ENCODE measurements around the gene GABBR2. TPM values are rescaled to one million over a fixed set of nuclear protein-coding genes. Genes with fewer than 3 reads are reported as not detected.

GABBR2 gene
- total RNA-seq, 1 donor = not detected

DNA sequence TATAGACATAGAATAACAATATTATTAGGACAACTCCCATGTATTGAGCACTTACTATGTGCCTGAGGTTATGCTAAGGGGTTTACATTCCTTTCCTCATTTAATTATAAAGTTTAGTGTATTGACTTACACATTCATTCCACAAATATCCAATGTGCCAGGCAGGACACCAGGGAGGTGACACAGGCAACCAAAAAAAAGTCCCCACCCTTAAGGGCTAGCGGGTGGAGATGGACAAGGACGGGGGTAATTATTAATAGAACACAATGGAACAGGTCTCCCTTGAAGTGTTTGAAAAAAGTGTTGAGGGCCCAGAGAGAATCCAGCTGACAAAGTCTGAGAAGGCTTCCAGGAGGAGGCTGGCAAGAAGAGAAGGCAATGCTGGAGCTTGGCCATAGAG is 459.0 kb downstream of the GABBR2 start:
- TF ChIP-seq, protein P1, sequence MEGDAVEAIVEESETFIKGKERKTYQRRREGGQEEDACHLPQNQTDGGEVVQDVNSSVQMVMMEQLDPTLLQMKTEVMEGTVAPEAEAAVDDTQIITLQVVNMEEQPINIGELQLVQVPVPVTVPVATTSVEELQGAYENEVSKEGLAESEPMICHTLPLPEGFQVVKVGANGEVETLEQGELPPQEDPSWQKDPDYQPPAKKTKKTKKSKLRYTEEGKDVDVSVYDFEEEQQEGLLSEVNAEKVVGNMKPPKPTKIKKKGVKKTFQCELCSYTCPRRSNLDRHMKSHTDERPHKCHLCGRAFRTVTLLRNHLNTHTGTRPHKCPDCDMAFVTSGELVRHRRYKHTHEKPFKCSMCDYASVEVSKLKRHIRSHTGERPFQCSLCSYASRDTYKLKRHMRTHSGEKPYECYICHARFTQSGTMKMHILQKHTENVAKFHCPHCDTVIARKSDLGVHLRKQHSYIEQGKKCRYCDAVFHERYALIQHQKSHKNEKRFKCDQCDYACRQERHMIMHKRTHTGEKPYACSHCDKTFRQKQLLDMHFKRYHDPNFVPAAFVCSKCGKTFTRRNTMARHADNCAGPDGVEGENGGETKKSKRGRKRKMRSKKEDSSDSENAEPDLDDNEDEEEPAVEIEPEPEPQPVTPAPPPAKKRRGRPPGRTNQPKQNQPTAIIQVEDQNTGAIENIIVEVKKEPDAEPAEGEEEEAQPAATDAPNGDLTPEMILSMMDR (IDR thresholded peaks at IDR 0.05; ENCODE audit: insufficient read depth, low read depth, low read length) = no peak
- no peak overlapping the region for H3K4me3 ChIP-seq (ENCODE audit: low read depth, low read length)
- no peak for DNase-seq (ENCODE audit: low read depth)

DNA sequence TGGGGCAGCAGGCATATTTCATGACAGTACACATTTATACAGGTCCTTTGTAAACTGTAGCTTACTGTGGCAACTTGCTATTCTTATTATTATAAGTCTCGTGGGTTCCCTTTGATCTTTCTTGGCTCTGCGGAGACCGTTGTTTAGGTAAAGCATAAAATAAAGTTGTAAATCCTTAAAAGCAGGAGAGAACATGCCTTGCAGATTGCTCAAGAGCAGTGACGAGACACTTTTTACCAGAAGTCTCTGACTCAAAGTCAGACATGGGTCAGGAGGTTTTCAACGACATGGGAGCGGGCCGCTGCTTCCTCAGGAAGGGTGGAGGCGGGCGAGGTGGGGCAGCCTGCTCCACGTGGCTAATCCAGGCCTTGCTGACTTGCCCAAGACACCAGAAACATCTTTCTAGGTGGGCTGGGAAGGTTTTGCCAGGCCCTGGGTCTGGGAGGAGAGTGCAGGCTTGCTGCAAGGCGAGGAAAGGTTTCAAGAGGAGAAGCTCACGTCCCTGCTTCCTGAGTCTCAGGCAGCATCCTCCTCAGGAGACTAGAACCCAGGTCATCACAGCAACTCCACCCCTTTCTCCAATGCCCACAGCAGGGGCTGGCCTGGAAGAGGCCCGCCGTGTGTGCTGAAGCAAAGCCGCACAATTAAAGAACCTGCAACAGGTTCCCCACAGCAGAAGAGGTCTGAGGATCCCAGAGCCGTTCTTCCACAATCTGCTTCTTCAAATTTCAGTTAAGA is 459.8 kb downstream of the GABBR2 start:
- TF ChIP-seq, protein P1 (IDR thresholded peaks at IDR 0.05; ENCODE audit: insufficient read depth, low read depth, low read length) = no peak
- DNase-seq (ENCODE audit: low read depth) = peak; percentile 100
- no peak overlapping the region for H3K4me3 ChIP-seq (ENCODE audit: low read depth, low read length)

DNA sequence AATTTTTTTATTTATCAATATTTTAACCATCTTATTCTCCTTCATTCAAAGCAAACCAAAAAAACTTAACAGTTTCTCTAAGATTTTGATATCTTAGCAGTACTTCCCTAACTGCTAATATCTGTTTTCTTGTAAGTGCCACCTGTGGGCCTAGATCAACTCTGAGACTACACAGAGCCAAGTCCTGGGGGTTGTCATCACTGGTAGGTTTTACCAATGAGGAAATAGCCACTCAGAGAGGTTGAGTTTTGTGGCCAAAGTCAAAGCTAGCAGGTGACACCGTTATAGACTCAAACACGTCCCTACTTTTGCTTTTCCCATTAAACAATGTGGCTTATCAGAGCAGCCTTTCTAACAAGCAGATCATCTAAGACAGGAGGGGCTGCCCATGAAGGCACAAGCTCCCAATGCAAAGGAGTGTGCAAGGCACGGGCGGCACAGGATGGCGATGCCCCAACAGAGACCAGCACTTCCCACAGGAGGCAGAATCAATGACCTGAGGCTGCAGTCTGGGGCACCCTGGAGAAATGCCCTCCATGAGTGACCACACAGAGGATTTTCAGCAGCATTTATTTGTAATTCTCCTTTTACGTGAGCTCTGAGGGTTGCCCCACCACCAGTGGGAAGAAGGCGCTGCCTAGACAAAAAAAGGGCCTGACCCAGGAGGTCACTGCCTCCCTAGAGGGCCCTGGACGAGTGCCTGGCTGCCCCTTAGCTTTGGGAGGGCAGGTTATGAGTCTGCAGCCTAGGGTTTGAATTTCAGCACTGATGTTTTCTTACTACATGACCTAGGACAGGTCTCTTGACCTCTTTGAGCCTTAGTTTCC is 460.7 kb downstream of the GABBR2 start:
- H3K4me3 ChIP-seq (ENCODE audit: low read depth, low read length) = no peak overlapping the region
- no peak for DNase-seq (ENCODE audit: low read depth)
- TF ChIP-seq, protein P1 (IDR thresholded peaks at IDR 0.05; ENCODE audit: insufficient read depth, low read depth, low read length) = no peak

DNA sequence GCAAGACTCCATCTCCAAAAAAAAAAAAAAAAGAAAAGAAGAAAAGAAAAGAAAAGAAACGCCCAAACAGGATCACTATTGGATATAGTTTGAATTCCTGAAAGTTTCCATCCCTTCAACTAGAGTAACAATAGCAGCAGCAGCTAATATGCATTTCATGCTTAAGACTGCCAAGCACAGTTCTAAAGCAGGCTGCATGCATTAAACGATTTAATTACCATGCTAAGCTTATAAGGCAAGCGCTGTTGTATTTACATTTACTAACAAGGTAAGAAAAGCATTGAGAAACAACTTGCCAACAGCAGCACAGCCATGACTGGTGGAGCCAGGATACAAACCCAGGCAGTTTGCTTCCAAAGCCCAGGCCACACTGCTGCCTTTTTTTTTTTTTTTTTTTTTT is 466.3 kb downstream of the GABBR2 start:
- H3K4me3 ChIP-seq (ENCODE audit: low read depth, low read length) = no peak overlapping the region
- TF ChIP-seq, protein P1 (IDR thresholded peaks at IDR 0.05; ENCODE audit: insufficient read depth, low read depth, low read length) = no peak
- DNase-seq (ENCODE audit: low read depth) = no peak

DNA sequence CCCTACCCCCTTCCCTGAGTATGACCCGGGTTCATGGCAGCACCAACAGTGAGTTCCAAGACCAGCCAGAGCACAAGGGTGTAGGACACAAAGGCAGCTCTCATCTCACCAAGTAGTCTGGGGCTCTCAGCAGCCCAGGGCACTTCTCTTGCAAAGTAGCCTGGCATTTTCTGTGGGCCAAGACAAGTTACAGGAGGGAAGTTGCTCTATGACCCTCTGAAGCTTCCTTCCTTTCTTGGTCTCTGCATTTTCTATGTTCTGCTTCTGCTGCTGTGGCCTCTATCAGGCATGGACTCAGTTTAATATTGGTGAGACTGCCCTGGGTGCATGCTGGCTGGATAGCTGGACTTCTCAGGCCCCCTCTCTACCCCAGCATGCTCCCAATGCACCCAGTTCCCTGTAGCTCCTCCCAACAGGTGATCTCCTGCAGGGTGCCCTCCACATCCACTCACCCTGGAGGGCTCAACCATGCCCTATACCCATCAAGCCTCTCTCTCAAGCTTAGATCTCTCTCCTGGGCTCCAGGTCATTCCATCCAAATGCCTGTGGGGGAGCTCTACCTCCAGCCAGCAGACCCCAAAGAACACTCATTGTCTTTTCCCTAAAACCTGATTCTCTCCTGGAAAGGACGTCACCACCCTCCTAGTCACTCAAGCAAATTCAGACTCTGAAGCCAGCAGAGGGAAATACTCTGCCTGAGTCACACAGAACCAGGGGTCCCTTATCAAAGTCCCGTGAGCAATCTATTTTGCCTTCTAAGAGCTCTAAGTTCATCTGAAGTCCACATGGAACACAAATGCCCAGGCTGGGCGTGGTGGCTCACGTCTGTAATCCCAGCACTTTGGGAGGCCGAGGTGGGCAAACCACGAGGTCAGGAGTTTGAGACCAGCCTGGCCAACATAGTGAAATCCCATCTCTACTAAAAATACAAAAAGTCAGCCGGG is 467.1 kb downstream of the GABBR2 start:
- DNase-seq (ENCODE audit: low read depth) = no peak
- H3K4me3 ChIP-seq (ENCODE audit: low read depth, low read length) = no peak overlapping the region
- TF ChIP-seq, protein P1 (IDR thresholded peaks at IDR 0.05; ENCODE audit: insufficient read depth, low read depth, low read length) = no peak

- H3K4me3 ChIP-seq (ENCODE audit: low read depth, low read length) = no peak overlapping the region
- TF ChIP-seq, protein P1 (IDR thresholded peaks at IDR 0.05; ENCODE audit: insufficient read depth, low read depth, low read length) = no peak
- no peak for DNase-seq (ENCODE audit: low read depth)
Observed at GRCh38 chr9:98240475-98240874, 468.3 kb downstream of the GABBR2 start.

Measured in fibroblast of villous mesenchyme (primary cell).